Esophagus muscularis mucosa (tissue), 4 donors: ENCODE measurements around the gene ZBED1. TPM values are rescaled to one million over a fixed set of nuclear protein-coding genes. Genes with fewer than 3 reads are reported as not detected.
"Not testable (repeated sequence)": the region's sequence is repeated elsewhere in the genome, so short reads cannot be mapped to it uniquely, and the experiment has no call there.

ENCODE experiments used
- DNase-seq: peaks from one replicate; pipeline ENCODE4 v3.0.0-alpha.2; 2017; ENCODE audit errors: extremely low spot score
- H3K27ac ChIP-seq, 4 donors: fragments of 200-600 bp; sonication (generic); replicated peaks in 1 of 4; 1 replicate in 3 of 4; 2 replicates in 1 of 4; pipeline ENCODE4 v1.5.1; 2016 to 2019; ENCODE audit warnings: mild to moderate bottlenecking in 1 of 4
- H3K27me3 ChIP-seq, 4 donors: fragments of 200-600 bp; sonication (generic); one replicate each; pipeline versions ENCODE4 v1.5.1 to v1.6.0; 2016 to 2019
- H3K36me3 ChIP-seq, 4 donors: fragments of 200-600 bp; sonication (generic); one replicate each; pipeline ENCODE4 v1.5.1; 2016 to 2019
- H3K4me1 ChIP-seq, 4 donors: fragments of 200-600 bp; sonication (generic); one replicate each; pipeline ENCODE4 v1.5.1; 2016 to 2019
- H3K4me3 ChIP-seq, 4 donors: fragments of 200-600 bp; sonication (generic); 1 replicate in 2 of 4; 2 replicates in 2 of 4; pipeline ENCODE4 v1.5.1; 2016 to 2019; ENCODE audit warnings: mild to moderate bottlenecking in 4 of 4, moderate library complexity in 1 of 4
- H3K9me3 ChIP-seq, 4 donors: fragments of 200-600 bp; sonication (generic); 1 replicate in 3 of 4; 2 replicates in 1 of 4; pipeline ENCODE4 v1.5.1; 2016 to 2019
- CTCF ChIP-seq, 3 experiments: fragments of 200-600 bp in 2 of 3; fragments of 450-650 bp in 1 of 3; sonication (generic) in 2 of 3; IDR thresholded peaks; one replicate each; pipeline ENCODE4 v1.5.1; 2017 to 2019; ENCODE audit warnings: antibody characterized with exemption in 3 of 3, mild to moderate bottlenecking in 2 of 3, moderate library complexity in 1 of 3
- EP300 ChIP-seq: sonication (generic); formaldehyde crosslinking; IDR thresholded peaks from one replicate; pipeline ENCODE4 v1.6.1; 2017; ENCODE audit warnings: antibody characterized with exemption
- POLR2A ChIP-seq: fragments of 450-650 bp; IDR thresholded peaks from one replicate; pipeline ENCODE4 v1.6.1; 2017; ENCODE audit warnings: antibody characterized with exemption, moderate library complexity, mild to moderate bottlenecking, low read depth
- POLR2AphosphoS5 ChIP-seq, 2 donors: sonication (generic); formaldehyde crosslinking; IDR thresholded peaks; one replicate each; pipeline ENCODE4 v1.6.1; 2017; ENCODE audit warnings: antibody characterized with exemption in 2 of 2
- WGBS: methylation state at CpG from one replicate; pipeline ENCODE4 v1.1.5; 2018; 5-methylcytosine and 5-hydroxymethylcytosine counted together
- intact Hi-C: fragments of 100-400 bp; cut with DNase I; formaldehyde crosslinking; loops from one replicate; pipeline ENCODE4 v1.15.1; 2023
- total RNA-seq, 4 donors: library from RNA; depleted of rRNA; stranded (reverse); fragments of >200 nt; gene quantifications; one replicate each; pipeline versions ENCODE4 v1.1.0 to v1.2.1, GENCODE V29; 2016

Gene ZBED1
- total RNA-seq, 4 donors from 2014 or later, result 32.8 to 44.8 (median 39.5) TPM

GRCh38 chrX:2539586-2539985 lies 38.8 kb upstream of the ZBED1 start:
- Histone ChIP-seq H3K36me3 (no peaks in the 10 kb centered on the region), H3K9me3 (no peaks in the 10 kb centered on the region), H3K27me3 (peaks cover 0 to 3% (median 0%) of the 10 kb centered on the region in 4 donors), H3K4me1 (peaks cover 0 to 5% (median 0%) of the 10 kb centered on the region in 4 donors), H3K27ac (no peak overlapping the region), H3K4me3 (no peak overlapping the region)
- DNase-seq, result no peak
- TF ChIP-seq EP300 (no peak), CTCF (IDR thresholded peaks at IDR 0.05) (no peak), POLR2A (no peak), POLR2AphosphoS5 (IDR thresholded peaks at IDR 0.05) (no peak)
- 73% methylated on average over 3 of the region's 3 CpGs for WGBS
- intact Hi-C loops, result no loop called here

- H3K36me3 ChIP-seq, result no peaks in the 10 kb centered on the region
- peaks cover 0 to 5% (median 0%) of the 10 kb centered on the region in 4 donors for H3K4me1 ChIP-seq
- no peak for TF ChIP-seq CTCF (IDR thresholded peaks at IDR 0.05)
- no peak for TF ChIP-seq POLR2A
- TF ChIP-seq POLR2AphosphoS5 (IDR thresholded peaks at IDR 0.05), result no peak
- 50% methylated on average over 15 of the region's 15 CpGs for WGBS
- no peak overlapping the region for H3K27ac ChIP-seq
- H3K4me3 ChIP-seq, result no peak overlapping the region
- peaks cover 0 to 3% (median 0%) of the 10 kb centered on the region in 4 donors for H3K27me3 ChIP-seq
- intact Hi-C loops, result no loop called here
- DNase-seq, result no peak
- H3K9me3 ChIP-seq, result no peaks in the 10 kb centered on the region
Observed at GRCh38 chrX:2538031-2538757, 37.4 kb upstream of the ZBED1 start.

- Histone ChIP-seq H3K27ac (no peak overlapping the region), H3K9me3 (no peaks in the 10 kb centered on the region), H3K4me1 (peaks cover 0 to 5% (median 0%) of the 10 kb centered on the region in 4 donors), H3K4me3 (no peak overlapping the region), H3K36me3 (no peaks in the 10 kb centered on the region), H3K27me3 (peaks cover 0 to 3% (median 0%) of the 10 kb centered on the region in 4 donors)
- TF ChIP-seq POLR2A (no peak), POLR2AphosphoS5 (IDR thresholded peaks at IDR 0.05) (no peak), EP300 (no peak), CTCF (IDR thresholded peaks at IDR 0.05) (no peak)
- no peak for DNase-seq
- intact Hi-C loops, result no loop called here
- 70% methylated on average over 5 of the region's 5 CpGs for WGBS
Observed at GRCh38 chrX:2536974-2537373, 36.2 kb upstream of the ZBED1 start.

- Histone ChIP-seq H3K27me3 (peaks cover 0 to 3% (median 0%) of the 10 kb centered on the region in 4 donors), H3K9me3 (no peaks in the 10 kb centered on the region), H3K4me3 (no peak overlapping the region), H3K27ac (no peak overlapping the region), H3K4me1 (peaks cover 0 to 5% (median 0%) of the 10 kb centered on the region in 4 donors), H3K36me3 (no peaks in the 10 kb centered on the region)
- no peak for DNase-seq
- TF ChIP-seq POLR2AphosphoS5 (IDR thresholded peaks at IDR 0.05), result no peak
- TF ChIP-seq POLR2A, result no peak
- TF ChIP-seq CTCF (IDR thresholded peaks at IDR 0.05), result no peak
- no peak for TF ChIP-seq EP300
- 88% methylated on average over 7 of the region's 7 CpGs for WGBS
- intact Hi-C loops, result no loop called here
Observed at GRCh38 chrX:2536141-2536540, 35.4 kb upstream of the ZBED1 start.

- H3K9me3 ChIP-seq, H3K36me3 ChIP-seq, H3K27me3 ChIP-seq, DNase-seq, intact Hi-C loops, H3K4me1 ChIP-seq, H3K27ac ChIP-seq, H3K4me3 ChIP-seq: not testable (repeated sequence)
- 57% methylated on average over 5 of the region's 5 CpGs for WGBS
Observed at GRCh38 chrX:2534261-2535021, 33.7 kb upstream of the ZBED1 start.
